ENCODE data around the gene KRTAP10-2. TPM values are rescaled to one million over a fixed set of nuclear protein-coding genes. Genes with fewer than 3 reads are reported as not detected.
"Not testable (repeated sequence)": the region's sequence is repeated elsewhere in the genome, so short reads cannot be mapped to it uniquely, and the experiment has no call there.

The KRTAP10-2 gene
- total RNA-seq, 4 donors from 2014 or later: not detected

GRCh38 chr21:44592446-44593311 is 41.4 kb upstream of the KRTAP10-2 start, which contains the start of gene KRTAP10-6:
Gene KRTAP10-6, minus strand, starts transcription at chr21:44592505. Its CDS starts 21 bp downstream, at chr21:44592484.
- Histone ChIP-seq H3K27ac (no peak within 1 kb of the TSS), H3K36me3 (no peaks in the 10 kb centered on the region), H3K27me3 (no peaks in the 10 kb centered on the region), H3K4me3 (replicated peaks in 1 of 3) (no peak within 1 kb of the TSS), H3K9me3 (no peaks in the 10 kb centered on the region), H3K4me1 (no peaks in the 10 kb centered on the region)
- DNase-seq: no peak
- TF ChIP-seq POLR2A (IDR thresholded peaks at IDR 0.05) (no peak), CTCF (IDR thresholded peaks at IDR 0.05) (no peak)
- 64 to 81% methylated on average over 17 to 21 of the region's 33 CpGs for WGBS, 2 donors
- intact Hi-C loops (cut with DNase I): no loop called here

DNA sequence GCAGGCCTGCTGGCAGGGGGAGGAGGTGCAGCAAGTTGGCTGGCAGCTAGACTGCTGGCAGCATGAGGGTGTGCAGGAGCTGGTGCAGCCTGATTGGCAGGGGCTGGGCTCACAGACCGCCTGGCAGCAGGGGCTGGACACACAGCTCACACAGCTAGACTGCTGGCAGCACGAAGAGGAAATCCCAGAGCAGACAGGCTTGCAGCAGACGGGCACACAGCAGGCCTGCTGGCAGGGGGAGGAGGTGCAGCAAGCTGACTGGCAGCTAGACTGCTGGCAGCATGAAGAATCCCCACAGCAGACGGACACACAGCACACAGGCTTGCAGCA is 40.5 kb upstream of the KRTAP10-2 start:
- H3K36me3 ChIP-seq; intact Hi-C loops (cut with DNase I); H3K4me3 ChIP-seq (replicated peaks in 1 of 3); DNase-seq; H3K27me3 ChIP-seq; H3K4me1 ChIP-seq; H3K9me3 ChIP-seq; H3K27ac ChIP-seq: not testable (repeated sequence)
- WGBS, 2 donors: 60 to 100% methylated on average over 1 of the region's 4 CpGs

- H3K27ac ChIP-seq; H3K27me3 ChIP-seq; H3K4me1 ChIP-seq; DNase-seq; intact Hi-C loops (cut with DNase I); H3K36me3 ChIP-seq; H3K9me3 ChIP-seq; H3K4me3 ChIP-seq (replicated peaks in 1 of 3): not testable (repeated sequence)
- WGBS, 2 donors: 71 to 73% methylated on average over 13 to 16 of the region's 19 CpGs
Measured at GRCh38 chr21:44590897-44591800, 39.8 kb upstream of the KRTAP10-2 start.

GRCh38 chr21:44590311-44590721 is 39.0 kb upstream of the KRTAP10-2 start:
- Histone ChIP-seq H3K4me3 (replicated peaks in 1 of 3) (no peak overlapping the region), H3K27me3 (no peaks in the 10 kb centered on the region)
- intact Hi-C loops (cut with DNase I): no loop called here

DNA sequence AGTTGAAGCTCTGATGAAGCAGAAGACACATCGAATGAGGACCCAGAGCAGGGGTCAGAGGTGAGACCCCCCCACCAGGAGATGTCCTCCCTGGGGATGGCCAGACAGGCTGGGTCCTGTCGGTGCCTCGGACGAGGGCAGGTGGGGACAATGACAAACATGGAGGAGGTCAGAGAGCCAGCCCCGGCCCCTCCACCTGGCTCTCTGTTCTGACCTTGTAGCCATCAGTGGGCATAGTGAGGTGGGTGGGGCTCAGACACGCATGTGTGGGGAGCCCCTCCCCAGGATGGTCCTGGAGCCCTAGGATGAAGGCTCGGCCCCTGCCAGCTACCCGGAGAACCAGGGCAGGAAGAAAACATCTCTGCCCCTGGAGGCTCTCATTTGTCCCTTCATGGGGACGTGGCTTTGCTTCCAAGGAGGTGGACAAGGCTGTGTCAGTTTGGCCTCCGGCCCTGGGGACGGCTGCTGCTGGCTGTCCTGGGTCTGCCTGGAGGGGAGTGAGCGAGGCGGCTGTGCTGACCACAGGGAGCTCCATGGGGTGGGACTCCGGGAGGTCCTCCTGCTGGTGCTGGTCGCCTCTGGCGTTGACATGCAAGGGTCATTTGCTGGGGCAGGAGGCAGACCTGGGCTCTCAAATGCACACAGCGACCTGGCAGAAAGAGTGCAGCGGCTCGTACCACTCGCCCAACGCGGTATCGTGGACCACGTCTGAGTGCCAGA is 38.4 kb upstream of the KRTAP10-2 start:
- H3K4me1 ChIP-seq: no peaks in the 10 kb centered on the region
- no peaks in the 10 kb centered on the region for H3K36me3 ChIP-seq
- no peaks in the 10 kb centered on the region for H3K9me3 ChIP-seq
- intact Hi-C loops (cut with DNase I): no loop called here
- no peak overlapping the region for H3K4me3 ChIP-seq (replicated peaks in 1 of 3)
- H3K27me3 ChIP-seq: no peaks in the 10 kb centered on the region
- TF ChIP-seq CTCF (IDR thresholded peaks at IDR 0.05): no peak
- no peak overlapping the region for H3K27ac ChIP-seq
- 87 to 91% methylated on average over 14 to 21 of the region's 24 CpGs for WGBS, 2 donors
- DNase-seq: no peak

More at GRCh38 chr21:44590311-44590721, 39.0 kb upstream of the KRTAP10-2 start:
- no peaks in the 10 kb centered on the region for H3K4me1 ChIP-seq
- 86 to 90% methylated on average over 2 to 10 of the region's 10 CpGs for WGBS, 2 donors
- no peaks in the 10 kb centered on the region for H3K9me3 ChIP-seq
- no peak overlapping the region for H3K27ac ChIP-seq
- no peak for TF ChIP-seq POLR2A (IDR thresholded peaks at IDR 0.05)
- no peak for TF ChIP-seq CTCF (IDR thresholded peaks at IDR 0.05)
- no peaks in the 10 kb centered on the region for H3K36me3 ChIP-seq
- DNase-seq: no peak
